ENCODE results near the gene KCTD11. TPM values are rescaled to one million over a fixed set of nuclear protein-coding genes. Genes with fewer than 3 reads are reported as not detected.
A peak's percentile ranks its signal among the peaks of the same experiment; 100 is the strongest.

The KCTD11 gene
- total and polyA plus RNA-seq, 2 of the 13 experiments (the other 11 are each of a cell fraction or from before 2014, with no cell fraction given) = 1.6 to 2.6 TPM

DNA sequence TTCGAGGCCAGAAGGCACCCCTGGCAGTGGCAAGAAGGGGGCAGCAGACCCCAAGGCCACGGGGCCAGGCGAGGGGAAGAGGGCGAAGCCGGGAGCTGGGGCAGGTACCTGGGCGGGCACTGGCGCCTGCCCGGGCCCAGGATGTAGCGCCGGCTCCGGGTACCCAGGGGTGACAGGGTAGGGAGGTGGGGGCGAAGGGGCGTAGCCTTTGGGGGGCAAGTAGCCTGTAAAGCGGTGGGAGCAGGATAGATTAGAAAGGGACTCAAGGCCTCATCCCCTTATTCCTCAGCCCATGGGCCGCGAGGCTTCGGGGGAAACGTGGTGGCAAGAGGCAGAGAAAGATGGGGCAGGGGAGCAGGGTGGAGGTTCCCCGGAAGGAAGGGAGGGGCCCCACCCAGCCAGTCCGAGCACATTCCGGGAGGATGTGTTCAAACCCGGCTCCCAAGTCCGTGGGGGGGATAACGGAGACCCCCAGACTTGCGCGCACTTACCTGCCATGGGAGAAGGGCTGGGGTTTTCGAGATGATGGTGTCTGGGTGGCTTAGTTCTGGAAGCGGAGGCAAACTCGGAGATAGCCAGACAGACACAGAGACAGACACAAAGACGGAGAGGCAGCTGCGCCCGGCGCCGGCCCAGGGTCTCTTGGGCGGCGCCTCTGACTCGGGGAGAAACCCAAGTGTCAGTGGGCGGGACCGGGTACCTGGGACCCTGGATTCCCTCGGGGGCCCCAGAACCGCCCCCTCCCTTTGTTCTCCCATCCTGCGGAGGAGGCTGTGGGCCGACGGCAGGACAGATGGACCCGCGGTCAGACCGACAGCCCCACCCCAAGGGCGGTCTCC, 41.9 kb downstream of the KCTD11 start (continued):
- TF ChIP-seq ATF7 (IDR thresholded peaks at IDR 0.05) (no peak), ATF7 (CRISPR knock-in tag; IDR thresholded peaks at IDR 0.05) (peak; percentile 36; the same call in 1 of the 2 replicates), ZNF672 (CRISPR knock-in tag; IDR thresholded peaks at IDR 0.05) (no peak), ZZZ3 (CRISPR knock-in tag; IDR thresholded peaks at IDR 0.05; ENCODE audit: borderline replicate concordance) (peak; percentile 46; the same call in 1 of the 2 replicates), RAD21 (CRISPR knock-in tag; IDR thresholded peaks at IDR 0.05) (no peak), ZSCAN25 (CRISPR knock-in tag; IDR thresholded peaks at IDR 0.05) (no peak), ISX (CRISPR knock-in tag; conservative IDR thresholded peaks at IDR 0.05) (no peak), GPN1 (CRISPR knock-in tag; IDR thresholded peaks at IDR 0.05; ENCODE audit: borderline replicate concordance) (no peak), STAG1 (CRISPR knock-in tag; IDR thresholded peaks at IDR 0.05) (no peak), ZNF34 (CRISPR knock-in tag; IDR thresholded peaks at IDR 0.05; ENCODE audit: borderline replicate concordance) (no peak), TAF15 (IDR thresholded peaks at IDR 0.05; ENCODE audit: low read depth, low read length, poor library complexity, severe bottlenecking) (no peak), ZNF543 (CRISPR knock-in tag; IDR thresholded peaks at IDR 0.05) (peak; percentile 22), POGZ (CRISPR knock-in tag; IDR thresholded peaks at IDR 0.05) (no peak)
- TF ChIP-seq, protein P1, sequence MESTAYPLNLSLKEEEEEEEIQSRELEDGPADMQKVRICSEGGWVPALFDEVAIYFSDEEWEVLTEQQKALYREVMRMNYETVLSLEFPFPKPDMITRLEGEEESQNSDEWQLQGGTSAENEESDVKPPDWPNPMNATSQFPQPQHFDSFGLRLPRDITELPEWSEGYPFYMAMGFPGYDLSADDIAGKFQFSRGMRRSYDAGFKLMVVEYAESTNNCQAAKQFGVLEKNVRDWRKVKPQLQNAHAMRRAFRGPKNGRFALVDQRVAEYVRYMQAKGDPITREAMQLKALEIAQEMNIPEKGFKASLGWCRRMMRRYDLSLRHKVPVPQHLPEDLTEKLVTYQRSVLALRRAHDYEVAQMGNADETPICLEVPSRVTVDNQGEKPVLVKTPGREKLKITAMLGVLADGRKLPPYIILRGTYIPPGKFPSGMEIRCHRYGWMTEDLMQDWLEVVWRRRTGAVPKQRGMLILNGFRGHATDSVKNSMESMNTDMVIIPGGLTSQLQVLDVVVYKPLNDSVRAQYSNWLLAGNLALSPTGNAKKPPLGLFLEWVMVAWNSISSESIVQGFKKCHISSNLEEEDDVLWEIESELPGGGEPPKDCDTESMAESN (CRISPR knock-in tag; conservative IDR thresholded peaks at IDR 0.05) = no peak
- TF ChIP-seq, protein P2, sequence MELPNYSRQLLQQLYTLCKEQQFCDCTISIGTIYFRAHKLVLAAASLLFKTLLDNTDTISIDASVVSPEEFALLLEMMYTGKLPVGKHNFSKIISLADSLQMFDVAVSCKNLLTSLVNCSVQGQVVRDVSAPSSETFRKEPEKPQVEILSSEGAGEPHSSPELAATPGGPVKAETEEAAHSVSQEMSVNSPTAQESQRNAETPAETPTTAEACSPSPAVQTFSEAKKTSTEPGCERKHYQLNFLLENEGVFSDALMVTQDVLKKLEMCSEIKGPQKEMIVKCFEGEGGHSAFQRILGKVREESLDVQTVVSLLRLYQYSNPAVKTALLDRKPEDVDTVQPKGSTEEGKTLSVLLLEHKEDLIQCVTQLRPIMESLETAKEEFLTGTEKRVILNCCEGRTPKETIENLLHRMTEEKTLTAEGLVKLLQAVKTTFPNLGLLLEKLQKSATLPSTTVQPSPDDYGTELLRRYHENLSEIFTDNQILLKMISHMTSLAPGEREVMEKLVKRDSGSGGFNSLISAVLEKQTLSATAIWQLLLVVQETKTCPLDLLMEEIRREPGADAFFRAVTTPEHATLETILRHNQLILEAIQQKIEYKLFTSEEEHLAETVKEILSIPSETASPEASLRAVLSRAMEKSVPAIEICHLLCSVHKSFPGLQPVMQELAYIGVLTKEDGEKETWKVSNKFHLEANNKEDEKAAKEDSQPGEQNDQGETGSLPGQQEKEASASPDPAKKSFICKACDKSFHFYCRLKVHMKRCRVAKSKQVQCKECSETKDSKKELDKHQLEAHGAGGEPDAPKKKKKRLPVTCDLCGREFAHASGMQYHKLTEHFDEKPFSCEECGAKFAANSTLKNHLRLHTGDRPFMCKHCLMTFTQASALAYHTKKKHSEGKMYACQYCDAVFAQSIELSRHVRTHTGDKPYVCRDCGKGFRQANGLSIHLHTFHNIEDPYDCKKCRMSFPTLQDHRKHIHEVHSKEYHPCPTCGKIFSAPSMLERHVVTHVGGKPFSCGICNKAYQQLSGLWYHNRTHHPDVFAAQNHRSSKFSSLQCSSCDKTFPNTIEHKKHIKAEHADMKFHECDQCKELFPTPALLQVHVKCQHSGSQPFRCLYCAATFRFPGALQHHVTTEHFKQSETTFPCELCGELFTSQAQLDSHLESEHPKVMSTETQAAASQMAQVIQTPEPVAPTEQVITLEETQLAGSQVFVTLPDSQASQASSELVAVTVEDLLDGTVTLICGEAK (IDR thresholded peaks at IDR 0.05) = no peak
- TF ChIP-seq, protein P2 (CRISPR knock-in tag; IDR thresholded peaks at IDR 0.05) = no peak
- TF ChIP-seq, protein P3, sequence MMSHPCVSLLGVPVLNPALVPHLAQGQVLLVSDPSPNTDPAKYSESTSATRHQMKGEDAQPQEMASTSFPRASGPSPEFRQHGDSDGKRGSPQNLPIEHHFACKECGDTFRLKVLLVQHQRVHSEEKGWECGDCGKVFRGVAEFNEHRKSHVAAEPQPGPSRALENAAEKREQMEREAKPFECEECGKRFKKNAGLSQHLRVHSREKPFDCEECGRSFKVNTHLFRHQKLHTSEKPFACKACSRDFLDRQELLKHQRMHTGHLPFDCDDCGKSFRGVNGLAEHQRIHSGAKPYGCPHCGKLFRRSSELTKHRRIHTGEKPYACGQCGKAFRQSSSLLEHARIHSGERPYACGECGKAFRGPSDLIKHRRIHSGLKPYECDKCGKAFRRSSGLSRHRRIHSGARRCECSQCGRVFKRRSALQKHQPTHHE (CRISPR knock-in tag; IDR thresholded peaks at IDR 0.05; ENCODE audit: borderline replicate concordance) = no peak
